K562 (cell line): ENCODE results near the gene TKTL1. TPM values are rescaled to one million over a fixed set of nuclear protein-coding genes. Genes with fewer than 3 reads are reported as not detected.

Experiments
- BMI1 ChIP-seq: fragments of 150-350 bp; IDR thresholded peaks from 2 replicates; pipeline ENCODE4 v1.6.1; 2014; ENCODE audit warnings: low read length
- DEAF1 ChIP-seq: fragments of 450-650 bp; formaldehyde crosslinking; IDR thresholded peaks from 2 replicates; pipeline ENCODE4 v1.4.0; 2020; ENCODE audit warnings: mild to moderate bottlenecking, moderate library complexity
- HNRNPLL ChIP-seq: fragments of 200-400 bp; formaldehyde crosslinking; IDR thresholded peaks from 2 replicates; pipeline ENCODE4 v1.6.1; 2017; ENCODE audit warnings: low read length, low read depth, mild to moderate bottlenecking; ENCODE audit not compliant: poor library complexity, severe bottlenecking
- HOMEZ ChIP-seq: fragments of 250-450 bp; sonication (Bioruptor Pico); IDR thresholded peaks from 2 replicates; pipeline ENCODE4 v1.4.0; 2020; ENCODE audit warnings: mild to moderate bottlenecking, moderate library complexity
- KDM1A ChIP-seq, 2 experiments: fragments of 450-650 bp; IDR thresholded peaks; 2 replicates each; pipeline ENCODE4 v1.6.1; 2016; ENCODE audit warnings: mild to moderate bottlenecking in 2 of 2
- ZMIZ1 ChIP-seq, 2 experiments: fragments of 150-350 bp in 1 of 2; IDR thresholded peaks; 2 replicates each; pipeline ENCODE4 v1.6.1; 2012 to 2016; ENCODE audit warnings: low read depth in 2 of 2, low read length in 2 of 2, mild to moderate bottlenecking in 1 of 2, moderate library complexity in 1 of 2
- polyA plus RNA-seq, 8 experiments: library from polyadenylated mRNA; depleted of rRNA in 4 of 8; stranded (reverse) in 5 of 8; unstranded in 3 of 8; fragments of >200 nt; fragmentation: Nextera tagmentation in 2 of 8; fragmentation: Illumina TruSeq in 1 of 8; extraction: Ambion mirVana in 2 of 8; extraction: Trizol in 1 of 8; gene quantifications; 2 replicates each; pipeline versions ENCODE4 v1.2.1 to v1.2.3, GENCODE V29; 2011 to 2014; ENCODE audit warnings: inconsistent platforms in 1 of 8, missing spikeins in 1 of 8
- total RNA-seq, 7 experiments: library from RNA; depleted of rRNA in 6 of 7; stranded (reverse); fragments of >200 nt in 6 of 7; fragmentation: Illumina TruSeq in 2 of 7; extraction: Trizol in 2 of 7; gene quantifications; 2 replicates each; pipeline versions ENCODE4 v1.2.1 to v1.2.3, GENCODE V29; 2011 to 2021; ENCODE audit warnings: low replicate concordance in 1 of 7

TKTL1 gene
- total and polyA plus RNA-seq, 9 of the 15 experiments (the other 6 are each of a cell fraction or from before 2014, with no cell fraction given): 0.18 to 0.71 (median 0.38) TPM

GRCh38 chrX:154359362-154360154 is 64.0 kb downstream of the TKTL1 start (continued):
- TF ChIP-seq HNRNPLL (no peak), ZMIZ1 (IDR thresholded peaks at IDR 0.05; ENCODE audit: low read depth in 2 of 2, low read length in 2 of 2) (no peak), DEAF1 (no peak), BMI1 (no peak), KDM1A (IDR thresholded peaks at IDR 0.05) (no peak), HOMEZ (CRISPR knock-in tag) (no peak)
